ENCODE measurements around the gene LRP1-AS.

DNA sequence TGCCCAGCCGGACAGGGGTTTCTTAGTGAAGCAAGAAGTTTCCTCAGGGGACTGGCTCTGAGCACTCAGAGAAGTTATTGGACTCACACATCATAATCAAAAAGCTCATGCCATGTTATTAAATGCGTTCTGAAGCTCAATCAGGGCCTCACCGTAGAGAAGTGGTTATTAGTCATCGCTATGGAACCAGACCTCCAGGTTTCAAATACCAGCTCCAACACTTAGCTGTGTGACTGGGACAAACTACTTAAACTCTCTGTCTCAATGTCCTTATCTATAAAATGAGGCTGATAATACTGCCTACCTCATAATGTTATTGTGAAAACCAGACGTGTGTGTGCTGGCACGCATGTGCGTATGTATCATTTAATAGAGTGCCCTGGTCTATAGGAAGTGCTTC is 43.6 kb downstream of the LRP1-AS start:
- TF ChIP-seq POLR2A (IDR thresholded peaks at IDR 0.05) (no peak), CTCF (IDR thresholded peaks at IDR 0.05) (no peak)
